HepG2 (cell line): ENCODE results near the gene CCT7. TPM values are rescaled to one million over a fixed set of nuclear protein-coding genes. Genes with fewer than 3 reads are reported as not detected.

Experiments used
- DNMT3B ChIP-seq: conservative IDR thresholded peaks from 2 replicates; pipeline ENCODE4 v1.6.1; 2016; ENCODE audit warnings: missing biosample characterization, control low read depth
- ELF3 ChIP-seq: IDR thresholded peaks from 2 replicates; pipeline ENCODE4 v1.6.1; 2016; ENCODE audit warnings: missing genetic modification reagents, missing compliant biosample characterization
- ESRRA ChIP-seq: sonication (generic); formaldehyde crosslinking; IDR thresholded peaks from 2 replicates; pipeline ENCODE4 v1.5.1; 2020; ENCODE audit warnings: mild to moderate bottlenecking, low read depth, missing genetic modification reagents
- HOXA3 ChIP-seq: sonication (generic); formaldehyde crosslinking; IDR thresholded peaks from 2 replicates; pipeline ENCODE4 v1.5.0; 2020; ENCODE audit warnings: missing genetic modification reagents
- ISX ChIP-seq: sonication (generic); formaldehyde crosslinking; conservative IDR thresholded peaks from 2 replicates; pipeline ENCODE4 v1.5.0; 2020; ENCODE audit warnings: missing genetic modification reagents
- KLF6 ChIP-seq: IDR thresholded peaks from 2 replicates; pipeline ENCODE4 v1.8.0; 2016; ENCODE audit warnings: missing biosample characterization, missing genetic modification reagents
- MBD4 ChIP-seq: IDR thresholded peaks from 2 replicates; pipeline ENCODE4 v1.6.1; 2012; ENCODE audit warnings: low read length, inconsistent platforms, borderline replicate concordance
- NFKB2 ChIP-seq: sonication (generic); formaldehyde crosslinking; IDR thresholded peaks from 2 replicates; pipeline ENCODE4 v1.4.0; 2020; ENCODE audit warnings: missing genetic modification reagents, borderline replicate concordance
- NONO ChIP-seq, 2 experiments: fragments of 450-650 bp in 1 of 2; sonication (generic) in 1 of 2; formaldehyde crosslinking in 1 of 2; IDR thresholded peaks in 1 of 2; conservative IDR thresholded peaks in 1 of 2; 2 replicates each; pipeline versions ENCODE4 v1.6.1 to v1.8.0; 2017 to 2022; ENCODE audit warnings: mild to moderate bottlenecking in 1 of 2, missing genetic modification reagents in 1 of 2, moderate library complexity in 1 of 2
- PCBP1 ChIP-seq: fragments of 200-400 bp; formaldehyde crosslinking; IDR thresholded peaks from 2 replicates; pipeline ENCODE4 v1.6.1; 2017; ENCODE audit warnings: mild to moderate bottlenecking, low read depth, low read length, borderline replicate concordance
- SETDB1 ChIP-seq: sonication (generic); formaldehyde crosslinking; IDR thresholded peaks from 2 replicates; pipeline ENCODE4 v1.5.1; 2020; ENCODE audit warnings: missing genetic modification reagents, mild to moderate bottlenecking, borderline replicate concordance
- SP4 ChIP-seq: sonication (generic); formaldehyde crosslinking; IDR thresholded peaks from 2 replicates; pipeline ENCODE4 v1.8.1; 2023; ENCODE audit warnings: mild to moderate bottlenecking, missing genetic modification reagents
- ZNF234 ChIP-seq: sonication (generic); formaldehyde crosslinking; conservative IDR thresholded peaks from 2 replicates; pipeline ENCODE4 v1.5.1; 2020; ENCODE audit warnings: mild to moderate bottlenecking, missing genetic modification reagents
- ZNF260 ChIP-seq: sonication (generic); formaldehyde crosslinking; IDR thresholded peaks from 2 replicates; pipeline ENCODE4 v1.4.0; 2020; ENCODE audit warnings: missing genetic modification reagents, low read depth, mild to moderate bottlenecking, borderline replicate concordance
- ZNF335 ChIP-seq: sonication (generic); formaldehyde crosslinking; IDR thresholded peaks from 2 replicates; pipeline ENCODE4 v1.4.0; 2020; ENCODE audit warnings: missing genetic modification reagents
- ZNF383 ChIP-seq: sonication (generic); formaldehyde crosslinking; IDR thresholded peaks from 2 replicates; pipeline ENCODE4 v1.4.0; 2020; ENCODE audit warnings: missing genetic modification reagents, mild to moderate bottlenecking, borderline replicate concordance
- ZNF431 ChIP-seq: sonication (generic); formaldehyde crosslinking; IDR thresholded peaks from 2 replicates; pipeline ENCODE4 v1.9.0; 2022; ENCODE audit warnings: missing genetic modification reagents, low read depth, mild to moderate bottlenecking, borderline replicate concordance
- ZNF777 ChIP-seq: sonication (generic); formaldehyde crosslinking; IDR thresholded peaks from 2 replicates; pipeline ENCODE4 v1.4.0; 2020; ENCODE audit warnings: missing genetic modification reagents
- ZNF883 ChIP-seq: sonication (generic); formaldehyde crosslinking; IDR thresholded peaks from 2 replicates; pipeline ENCODE4 v1.5.1; 2020; ENCODE audit warnings: mild to moderate bottlenecking, missing genetic modification reagents; ENCODE audit errors: not compliant biosample characterization
- polyA plus RNA-seq, 8 experiments: library from polyadenylated mRNA; depleted of rRNA in 3 of 8; stranded (reverse) in 7 of 8; unstranded in 1 of 8; fragments of >200 nt; fragmentation: Illumina TruSeq in 4 of 8; extraction: Trizol in 4 of 8; gene quantifications; 2 replicates each; pipeline versions ENCODE4 v1.2.1 to v1.2.3, GENCODE V29; 2011 to 2016; ENCODE audit warnings: low read depth in 4 of 8, missing spikeins in 1 of 8, mixed read lengths in 1 of 8; ENCODE audit not compliant: insufficient read depth in 1 of 8
- total RNA-seq, 5 experiments: library from RNA; depleted of rRNA; stranded (reverse); fragments of >200 nt; fragmentation: Illumina TruSeq; extraction: Trizol; gene quantifications; 2 replicates each; pipeline ENCODE4 v1.2.3, GENCODE V29; 2016; ENCODE audit warnings: low read depth in 1 of 5
- TF ChIP-seq, protein P1 (sequence below): sonication (generic); formaldehyde crosslinking; IDR thresholded peaks from 2 replicates; pipeline ENCODE4 v1.8.0; 2023; ENCODE audit warnings: mild to moderate bottlenecking, missing genetic modification reagents
- TF ChIP-seq, protein P2 (sequence below): sonication (generic); formaldehyde crosslinking; IDR thresholded peaks from 2 replicates; pipeline ENCODE4 v1.5.0; 2020; ENCODE audit warnings: missing genetic modification reagents
- TF ChIP-seq, protein P3 (sequence below): sonication (generic); formaldehyde crosslinking; IDR thresholded peaks from 2 replicates; pipeline ENCODE4 v1.8.0; 2022; ENCODE audit warnings: missing genetic modification reagents, mild to moderate bottlenecking, borderline replicate concordance

Gene CCT7
- total and polyA plus RNA-seq, 2 of the 13 experiments (the other 11 are each of a cell fraction or from before 2014, with no cell fraction given) = 347 to 517 TPM

DNA sequence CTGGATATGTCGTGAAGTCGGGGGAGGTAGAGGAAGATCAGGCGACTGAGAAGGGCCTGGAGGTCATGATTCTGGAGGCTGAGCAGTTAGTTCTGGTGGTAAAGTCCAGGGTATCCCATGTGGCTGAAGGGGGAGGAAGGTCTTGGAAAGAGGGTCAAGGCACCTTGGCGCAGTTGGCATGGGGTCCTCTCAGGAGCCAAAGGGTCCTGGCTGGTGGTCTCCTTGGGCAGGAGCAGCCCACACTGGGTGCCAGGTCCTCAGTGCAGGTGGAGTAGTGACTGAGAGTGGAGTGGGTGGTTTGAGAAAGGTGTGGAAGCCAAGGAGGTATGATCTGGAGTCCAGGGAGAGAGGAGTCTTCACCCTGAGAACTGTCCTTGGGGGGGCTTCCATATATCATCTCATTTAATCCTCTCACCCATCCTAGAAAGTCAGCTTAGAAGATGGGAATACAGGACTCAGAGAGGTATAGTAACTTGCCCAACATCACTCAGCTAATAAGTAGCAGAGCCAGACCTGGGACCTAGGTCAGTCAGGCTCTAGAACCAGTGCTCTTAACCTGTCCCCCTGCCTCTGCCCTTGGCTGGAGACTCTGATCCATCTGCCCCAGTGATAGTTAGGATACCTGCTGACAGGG, 25.7 kb downstream of the CCT7 start (continued):
- TF ChIP-seq, protein P1, sequence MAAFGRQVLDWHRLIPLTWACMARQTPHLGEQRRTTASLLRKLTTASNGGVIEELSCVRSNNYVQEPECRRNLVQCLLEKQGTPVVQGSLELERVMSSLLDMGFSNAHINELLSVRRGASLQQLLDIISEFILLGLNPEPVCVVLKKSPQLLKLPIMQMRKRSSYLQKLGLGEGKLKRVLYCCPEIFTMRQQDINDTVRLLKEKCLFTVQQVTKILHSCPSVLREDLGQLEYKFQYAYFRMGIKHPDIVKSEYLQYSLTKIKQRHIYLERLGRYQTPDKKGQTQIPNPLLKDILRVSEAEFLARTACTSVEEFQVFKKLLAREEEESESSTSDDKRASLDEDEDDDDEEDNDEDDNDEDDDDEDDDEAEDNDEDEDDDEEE (CRISPR knock-in tag) = no peak
- TF ChIP-seq ESRRA (CRISPR knock-in tag) = no peak
- TF ChIP-seq ZNF777 (CRISPR knock-in tag) = 0 out of 2 replicates have a peak, but pooled peaks have one; percentile 5
- no peak for TF ChIP-seq DNMT3B (CRISPR knock-in tag)
- TF ChIP-seq PCBP1 = no peak
- TF ChIP-seq ELF3 (CRISPR knock-in tag) = no peak
- TF ChIP-seq ZNF335 (CRISPR knock-in tag) = no peak
- TF ChIP-seq, protein P2, sequence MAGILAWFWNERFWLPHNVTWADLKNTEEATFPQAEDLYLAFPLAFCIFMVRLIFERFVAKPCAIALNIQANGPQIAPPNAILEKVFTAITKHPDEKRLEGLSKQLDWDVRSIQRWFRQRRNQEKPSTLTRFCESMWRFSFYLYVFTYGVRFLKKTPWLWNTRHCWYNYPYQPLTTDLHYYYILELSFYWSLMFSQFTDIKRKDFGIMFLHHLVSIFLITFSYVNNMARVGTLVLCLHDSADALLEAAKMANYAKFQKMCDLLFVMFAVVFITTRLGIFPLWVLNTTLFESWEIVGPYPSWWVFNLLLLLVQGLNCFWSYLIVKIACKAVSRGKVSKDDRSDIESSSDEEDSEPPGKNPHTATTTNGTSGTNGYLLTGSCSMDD (CRISPR knock-in tag) = no peak
- TF ChIP-seq MBD4 = no peak
- 0 out of 2 replicates have a peak, but pooled peaks have one; percentile 17 for TF ChIP-seq HOXA3
- no peak for TF ChIP-seq ZNF883 (CRISPR knock-in tag)
- no peak for TF ChIP-seq ZNF260
- no peak for TF ChIP-seq ZNF234
- TF ChIP-seq SP4 (CRISPR knock-in tag) = peak; percentile 3; the same call in 1 of the 2 replicates
- TF ChIP-seq ZNF431 (CRISPR knock-in tag) = no peak
- no peak for TF ChIP-seq ISX (CRISPR knock-in tag)
- TF ChIP-seq ZNF383 (CRISPR knock-in tag) = no peak
- TF ChIP-seq, protein P3, sequence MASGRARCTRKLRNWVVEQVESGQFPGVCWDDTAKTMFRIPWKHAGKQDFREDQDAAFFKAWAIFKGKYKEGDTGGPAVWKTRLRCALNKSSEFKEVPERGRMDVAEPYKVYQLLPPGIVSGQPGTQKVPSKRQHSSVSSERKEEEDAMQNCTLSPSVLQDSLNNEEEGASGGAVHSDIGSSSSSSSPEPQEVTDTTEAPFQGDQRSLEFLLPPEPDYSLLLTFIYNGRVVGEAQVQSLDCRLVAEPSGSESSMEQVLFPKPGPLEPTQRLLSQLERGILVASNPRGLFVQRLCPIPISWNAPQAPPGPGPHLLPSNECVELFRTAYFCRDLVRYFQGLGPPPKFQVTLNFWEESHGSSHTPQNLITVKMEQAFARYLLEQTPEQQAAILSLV (CRISPR knock-in tag) = no peak
- no peak for TF ChIP-seq SETDB1 (CRISPR knock-in tag)
- TF ChIP-seq NONO (IDR thresholded peaks at IDR 0.05) = no peak
- TF ChIP-seq NONO (CRISPR knock-in tag; conservative IDR thresholded peaks at IDR 0.05) = 0 out of 2 replicates have a peak, but pooled peaks have one; percentile 17
- peak; percentile 12; the same call in 1 of the 2 replicates for TF ChIP-seq NFKB2 (CRISPR knock-in tag)
- TF ChIP-seq KLF6 = no peak
- TF ChIP-seq, all 625 proteins: peak for 6
